Amniotic stem cell (primary cell): ENCODE results near the gene KRT79.

Source experiments
- DNase-seq: peaks from one replicate; lab custom pipeline; 2025; lab: John Stamatoyannopoulos, UW

Gene KRT79

DNA sequence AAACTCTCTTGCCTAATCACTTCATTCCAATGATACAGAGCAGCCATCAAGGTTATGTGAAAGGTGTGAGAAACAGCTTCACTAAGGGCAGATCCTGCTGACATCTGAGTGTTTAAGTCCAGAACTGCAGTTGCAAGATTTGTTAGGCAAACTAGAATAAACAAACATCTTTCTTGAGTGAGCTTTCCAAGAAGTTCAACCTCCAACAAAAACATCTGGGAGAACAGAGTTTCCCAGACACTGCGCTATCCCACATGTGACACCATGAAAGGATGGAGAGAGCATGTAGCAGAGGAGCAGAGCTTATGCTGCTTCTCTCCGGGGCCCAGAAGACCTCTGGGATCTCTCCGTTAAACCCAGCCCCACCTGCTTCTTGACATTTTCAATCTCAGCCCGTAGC, 62.6 kb downstream of the KRT79 start:
- DNase-seq, result no peak
